Left forelimb (tissue), 1 donor: Measurements from ENCODE around the gene PDXDC1.
"Not testable (repeated sequence)": the region's sequence is repeated elsewhere in the genome, so short reads cannot be mapped to it uniquely, and the experiment has no call there.

Experiments used
- DNase-seq: peaks from one replicate; pipeline ENCODE4 v3.0.0-alpha.2; 2018; ENCODE audit warnings: low spot score

PDXDC1 gene

GRCh38 chr16:14971621-14972228 lies 3.1 kb upstream of the PDXDC1 start:
- DNase-seq = not testable (repeated sequence)

- DNase-seq = not testable (repeated sequence)
Measured at GRCh38 chr16:14973785-14974322, 972 bp upstream of the PDXDC1 start.

- DNase-seq = not testable (repeated sequence)
Measured at GRCh38 chr16:14974331-14974655, 533 bp upstream of the PDXDC1 start.

- DNase-seq = not testable (repeated sequence)
Measured at GRCh38 chr16:14975418-14976194, 780 bp downstream of the PDXDC1 start.

GRCh38 chr16:14976971-14977736 lies 2.3 kb downstream of the PDXDC1 start:
- not testable (repeated sequence) for DNase-seq

- DNase-seq = not testable (repeated sequence)
Measured at GRCh38 chr16:14978281-14978680, 3.5 kb downstream of the PDXDC1 start.

GRCh38 chr16:14978908-14979307 lies 4.1 kb downstream of the PDXDC1 start:
- not testable (repeated sequence) for DNase-seq

- not testable (repeated sequence) for DNase-seq
Measured at GRCh38 chr16:14981234-14981633, 6.4 kb downstream of the PDXDC1 start.

- not testable (repeated sequence) for DNase-seq
Measured at GRCh38 chr16:14982521-14982920, 7.7 kb downstream of the PDXDC1 start.

GRCh38 chr16:14988092-14988491 lies 13.3 kb downstream of the PDXDC1 start:
- not testable (repeated sequence) for DNase-seq

- DNase-seq = not testable (repeated sequence)
Measured at GRCh38 chr16:14988661-14989191, 13.9 kb downstream of the PDXDC1 start.

GRCh38 chr16:14989291-14990281 lies 14.8 kb downstream of the PDXDC1 start:
- DNase-seq = peak; percentile 62

- not testable (repeated sequence) for DNase-seq
Measured at GRCh38 chr16:14993277-14994151, 18.7 kb downstream of the PDXDC1 start.

GRCh38 chr16:14996702-14997101 lies 21.9 kb downstream of the PDXDC1 start:
- not testable (repeated sequence) for DNase-seq

GRCh38 chr16:14998300-14998699 lies 23.5 kb downstream of the PDXDC1 start:
- DNase-seq = not testable (repeated sequence)

GRCh38 chr16:14999845-15000244 lies 25.0 kb downstream of the PDXDC1 start:
- DNase-seq = not testable (repeated sequence)

- DNase-seq = not testable (repeated sequence)
Measured at GRCh38 chr16:15002448-15002847, 27.6 kb downstream of the PDXDC1 start.

- DNase-seq = not testable (repeated sequence)
Measured at GRCh38 chr16:15005357-15006132, 30.7 kb downstream of the PDXDC1 start.

GRCh38 chr16:15008647-15009046 lies 33.8 kb downstream of the PDXDC1 start:
- DNase-seq = not testable (repeated sequence)
